B cell (primary cell): ENCODE results near the gene PHLDB2. TPM values are rescaled to one million over a fixed set of nuclear protein-coding genes. Genes with fewer than 3 reads are reported as not detected.

Experiments
- ATAC-seq: fragments of 200-7000 bp; cut with Tn5 transposase; one replicate; pipeline ENCODE4 v1.10.0; 2021; ENCODE audit warnings: low read depth, mild to moderate bottlenecking, moderate number of reproducible peaks, moderate library complexity
- CTCF ChIA-PET: fragments of 350-600 bp; sonication (Branson Sonifier 250); formaldehyde crosslinking; loops from one replicate; lab custom pipeline; 2021; ENCODE audit warnings: antibody characterized with exemption, inconsistent platforms; lab: Charles Lee
- POLR2A ChIA-PET: fragments of 350-600 bp; sonication (Branson Sonifier 250); formaldehyde crosslinking; loops from one replicate; lab custom pipeline; 2021; ENCODE audit warnings: antibody characterized with exemption; lab: Charles Lee
- DNase-seq: peaks from one replicate; pipeline ENCODE4 v3.0.0; 2013
- H2AFZ ChIP-seq: 2 replicates; pipeline ENCODE4 v1.6.1; 2012; ENCODE audit warnings: mild to moderate bottlenecking, low read depth, low read length; ENCODE audit not compliant: insufficient read depth, poor library complexity, severe bottlenecking
- H3K27ac ChIP-seq, 2 donors: 1 replicate in 1 of 2; 2 replicates in 1 of 2; pipeline ENCODE4 v1.5.1; 2012 to 2013; ENCODE audit warnings: low read length in 2 of 2, mild to moderate bottlenecking in 2 of 2, moderate library complexity in 1 of 2
- H3K27me3 ChIP-seq, 4 experiments: fragments of 200-600 bp in 1 of 4; sonication (generic) in 1 of 4; replicated peaks in 1 of 4; 1 replicate in 2 of 4; 2 replicates in 2 of 4; pipeline versions ENCODE4 v1.6.1 to v1.7.0; 2013 to 2016; ENCODE audit warnings: low read length in 3 of 4, mild to moderate bottlenecking in 2 of 4, mixed read lengths in 1 of 4, moderate library complexity in 1 of 4; ENCODE audit not compliant: insufficient read depth in 4 of 4, control insufficient read depth in 3 of 4; ENCODE audit errors: control extremely low read depth in 1 of 4
- H3K36me3 ChIP-seq, 2 experiments: replicated peaks in 1 of 2; 1 replicate in 1 of 2; 2 replicates in 1 of 2; pipeline versions ENCODE4 v1.6.1 to v1.7.1; 2013; ENCODE audit warnings: low read length in 1 of 2; ENCODE audit not compliant: insufficient read depth in 2 of 2, control insufficient read depth in 1 of 2; ENCODE audit errors: control extremely low read depth in 1 of 2, extremely low read depth in 1 of 2
- H3K4me1 ChIP-seq, 2 donors: fragments of 200-600 bp in 1 of 2; sonication (generic) in 1 of 2; 1 replicate in 1 of 2; 2 replicates in 1 of 2; pipeline versions ENCODE4 v1.5.1 to v1.6.1; 2013 to 2017; ENCODE audit warnings: low read length in 2 of 2; ENCODE audit not compliant: control insufficient read depth in 2 of 2, insufficient read depth in 2 of 2
- H3K4me2 ChIP-seq: replicated peaks from 2 replicates; pipeline ENCODE3; 2012; ENCODE audit warnings: mild to moderate bottlenecking, low read depth, low read length; ENCODE audit not compliant: poor library complexity, severe bottlenecking
- H3K4me3 ChIP-seq, 5 experiments: fragments of 200-600 bp in 1 of 5; sonication (generic) in 1 of 5; 1 replicate in 3 of 5; 2 replicates in 2 of 5; pipeline versions ENCODE4 v1.5.1 to v1.7.0; 2011 to 2016; ENCODE audit warnings: low read length in 4 of 5, mild to moderate bottlenecking in 4 of 5, low read depth in 2 of 5, control low read depth in 1 of 5, moderate library complexity in 1 of 5; ENCODE audit not compliant: insufficient read depth in 1 of 5; ENCODE audit errors: control extremely low read depth in 1 of 5, extremely low read depth in 1 of 5
- H3K79me2 ChIP-seq: fragments of 200-600 bp; sonication (generic); one replicate; pipeline ENCODE4 v1.6.0; 2016; ENCODE audit warnings: low read length; ENCODE audit not compliant: control insufficient read depth, insufficient read depth
- H3K9ac ChIP-seq: fragments of 200-600 bp; sonication (generic); 2 replicates; pipeline ENCODE4 v1.6.1; 2017; ENCODE audit warnings: mild to moderate bottlenecking, low read length, moderate library complexity
- H3K9me3 ChIP-seq, 3 donors: one replicate each; pipeline versions ENCODE4 v1.6.1 to v1.7.1; 2013; ENCODE audit warnings: low read length in 2 of 3; ENCODE audit not compliant: control insufficient read depth in 2 of 3, insufficient read depth in 1 of 3; ENCODE audit errors: control extremely low read depth in 1 of 3
- H4K20me1 ChIP-seq: 2 replicates; pipeline ENCODE4 v1.6.0; 2012; ENCODE audit warnings: mild to moderate bottlenecking, low read length; ENCODE audit not compliant: insufficient read depth, control insufficient read depth, poor library complexity, severe bottlenecking
- H3K27ac Mint-ChIP-seq: one replicate; pipeline ENCODE4 v1.8.0; 2021; ENCODE audit warnings: mixed read lengths
- H3K27me3 Mint-ChIP-seq: one replicate; pipeline ENCODE4 v1.8.0; 2021; ENCODE audit warnings: mixed read lengths
- H3K4me1 Mint-ChIP-seq: one replicate; pipeline ENCODE4 v1.8.0; 2021; ENCODE audit warnings: mixed read lengths
- H3K4me3 Mint-ChIP-seq: one replicate; pipeline ENCODE4 v1.8.0; 2021; ENCODE audit warnings: mixed read lengths
- H3K9me3 Mint-ChIP-seq: one replicate; pipeline ENCODE4 v1.8.0; 2022; ENCODE audit warnings: mixed read lengths; ENCODE audit not compliant: insufficient read depth
- EZH2 ChIP-seq: IDR thresholded peaks from 2 replicates; pipeline ENCODE4 v1.6.1; 2012; ENCODE audit warnings: borderline replicate concordance, low read depth, mild to moderate bottlenecking, moderate library complexity, low read length; ENCODE audit not compliant: insufficient read depth, poor library complexity, severe bottlenecking
- WGBS: methylation state at CpG from one replicate; pipeline ENCODE4 v1.1.5; 2013; ENCODE audit warnings: missing lambda C conversion rate; ENCODE audit not compliant: insufficient coverage; 5-methylcytosine and 5-hydroxymethylcytosine counted together
- intact Hi-C: fragments of 100-400 bp; cut with micrococcal nuclease; formaldehyde crosslinking; loops from one replicate; pipeline ENCODE4 v1.10.0; 2022
- polyA plus RNA-seq: library from polyadenylated mRNA; depleted of rRNA; stranded (reverse); fragments of >200 nt; gene quantifications from 2 replicates; pipeline ENCODE4 v1.2.3, GENCODE V29; 2012
- total RNA-seq, 2 donors: library from RNA; stranded (reverse); fragments of 120-200 nt in 1 of 2; gene quantifications; 1 replicate in 1 of 2; 2 replicates in 1 of 2; pipeline versions ENCODE4 v1.2.3 to v1.2.4, GENCODE V29; 2013 to 2022
- TF ChIP-seq, protein P1 (sequence below): fragments of 200-600 bp; IDR thresholded peaks from one replicate; pipeline ENCODE4 v1.8.0; 2022; ENCODE audit warnings: antibody characterized with exemption, mild to moderate bottlenecking

PHLDB2 gene
- total and polyA plus RNA-seq, 2 donors (not counting 1 experiment from before 2014, with no cell fraction given) = 1.3 to 6.3 TPM

DNA sequence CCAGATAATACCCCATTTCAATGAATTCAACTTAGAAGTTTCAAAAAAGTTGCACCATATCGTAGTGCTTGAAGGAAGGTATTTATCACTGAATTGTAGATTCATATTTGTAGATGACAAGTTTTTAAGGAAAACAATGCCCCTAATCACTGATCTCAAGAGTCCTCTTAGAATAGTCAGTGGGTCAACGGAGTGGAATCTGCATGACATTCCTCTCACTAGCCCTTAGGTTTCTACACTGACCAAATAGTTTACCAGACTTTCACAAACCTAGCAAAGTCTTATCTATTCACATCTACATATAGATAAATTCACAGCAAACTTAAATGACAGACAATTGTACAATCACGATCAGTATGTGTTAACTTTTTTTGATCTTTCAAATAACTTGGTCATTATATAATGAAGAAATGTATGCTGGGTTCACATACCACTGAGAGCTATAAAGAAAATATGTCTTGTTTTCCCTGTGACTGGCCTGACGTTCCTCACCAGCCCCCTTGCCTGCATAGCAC lies 35.7 kb upstream of the PHLDB2 start:
- Histone ChIP-seq H3K9ac (no peak overlapping the region), H3K4me3 (no peak overlapping the region), H4K20me1 (no peaks in the 10 kb centered on the region), H3K4me2 (no peak overlapping the region), H3K9me3 (peaks cover 0 to 8% (median 3%) of the 10 kb centered on the region in 3 donors), H3K27ac (no peak overlapping the region), H3K36me3 (no peaks in the 10 kb centered on the region), H3K79me2 (no peaks in the 10 kb centered on the region), H3K27me3 (no peaks in the 10 kb centered on the region), H3K4me1 (no peaks in the 10 kb centered on the region), H2AFZ (no peak overlapping the region)
- Mint-ChIP-seq H3K4me1 (no peaks in the 10 kb centered on the region), H3K4me3 (no peak overlapping the region), H3K27me3 (peaks cover 5% of the 10 kb centered on the region), H3K9me3 (peaks cover 5% of the 10 kb centered on the region), H3K27ac (no peak overlapping the region)
- intact Hi-C loops = no loop called here
- ATAC-seq = no peak
- TF ChIP-seq, protein P1, sequence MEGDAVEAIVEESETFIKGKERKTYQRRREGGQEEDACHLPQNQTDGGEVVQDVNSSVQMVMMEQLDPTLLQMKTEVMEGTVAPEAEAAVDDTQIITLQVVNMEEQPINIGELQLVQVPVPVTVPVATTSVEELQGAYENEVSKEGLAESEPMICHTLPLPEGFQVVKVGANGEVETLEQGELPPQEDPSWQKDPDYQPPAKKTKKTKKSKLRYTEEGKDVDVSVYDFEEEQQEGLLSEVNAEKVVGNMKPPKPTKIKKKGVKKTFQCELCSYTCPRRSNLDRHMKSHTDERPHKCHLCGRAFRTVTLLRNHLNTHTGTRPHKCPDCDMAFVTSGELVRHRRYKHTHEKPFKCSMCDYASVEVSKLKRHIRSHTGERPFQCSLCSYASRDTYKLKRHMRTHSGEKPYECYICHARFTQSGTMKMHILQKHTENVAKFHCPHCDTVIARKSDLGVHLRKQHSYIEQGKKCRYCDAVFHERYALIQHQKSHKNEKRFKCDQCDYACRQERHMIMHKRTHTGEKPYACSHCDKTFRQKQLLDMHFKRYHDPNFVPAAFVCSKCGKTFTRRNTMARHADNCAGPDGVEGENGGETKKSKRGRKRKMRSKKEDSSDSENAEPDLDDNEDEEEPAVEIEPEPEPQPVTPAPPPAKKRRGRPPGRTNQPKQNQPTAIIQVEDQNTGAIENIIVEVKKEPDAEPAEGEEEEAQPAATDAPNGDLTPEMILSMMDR = no peak
- TF ChIP-seq EZH2 = no peak
- no peak for DNase-seq
- ChIA-PET CTCF (no interaction called here), POLR2A (no interaction called here)
- WGBS = 100% methylated on average over 1 of the region's 4 CpGs

DNA sequence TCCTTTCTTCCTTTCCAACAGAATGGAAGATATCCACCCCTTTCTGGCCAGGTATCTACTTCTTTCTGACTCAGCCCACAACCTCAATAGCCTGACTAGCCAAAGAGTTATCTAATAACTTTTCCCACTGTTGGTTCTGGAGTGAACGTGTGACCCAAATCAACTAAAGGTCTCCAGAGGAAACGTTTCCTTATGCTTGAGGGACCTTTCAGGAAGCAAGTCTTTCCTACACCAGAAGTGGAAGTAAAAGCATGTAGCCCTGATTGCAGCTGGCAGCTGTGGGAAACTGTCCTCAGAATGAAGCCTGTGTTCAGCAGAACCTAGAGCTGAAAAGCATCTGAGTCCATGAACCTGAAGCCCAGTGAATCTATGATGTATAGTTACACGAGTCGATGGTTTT lies 34.7 kb upstream of the PHLDB2 start:
- no peaks in the 10 kb centered on the region for H4K20me1 ChIP-seq
- Mint-ChIP-seq H3K9me3 (peaks cover 5% of the 10 kb centered on the region), H3K4me1 (no peaks in the 10 kb centered on the region), H3K4me3 (no peak overlapping the region), H3K27me3 (peaks cover 10% of the 10 kb centered on the region), H3K27ac (no peak overlapping the region)
- intact Hi-C loops = no loop called here
- 73% methylated on average over 3 of the region's 4 CpGs for WGBS
- no peak for ATAC-seq
- no peak overlapping the region for H3K4me2 ChIP-seq
- DNase-seq = no peak
- H3K27ac ChIP-seq = no peak overlapping the region
- no peaks in the 10 kb centered on the region for H3K27me3 ChIP-seq
- TF ChIP-seq, protein P1 = no peak
- TF ChIP-seq EZH2 = no peak
- no peak overlapping the region for H3K4me3 ChIP-seq
- H3K36me3 ChIP-seq = no peaks in the 10 kb centered on the region
- no peak overlapping the region for H2AFZ ChIP-seq
- ChIA-PET CTCF (no interaction called here), POLR2A (no interaction called here)
- no peaks in the 10 kb centered on the region for H3K79me2 ChIP-seq
- H3K9me3 ChIP-seq = peaks cover 0 to 7% (median 3%) of the 10 kb centered on the region in 3 donors
- no peaks in the 10 kb centered on the region for H3K4me1 ChIP-seq
- no peak overlapping the region for H3K9ac ChIP-seq
